Panc1 (cell line): Measurements from ENCODE around the gene TRPM6. TPM values are rescaled to one million over a fixed set of nuclear protein-coding genes. Genes with fewer than 3 reads are reported as not detected.

Experiments
- ATAC-seq: fragments of 200-7000 bp; cut with Tn5 transposase; 2 replicates; pipeline ENCODE4 v1.9.1; 2020; ENCODE audit warnings: mild to moderate bottlenecking, moderate library complexity
- BruUV-seq: library from RNA; stranded (reverse); fragments of 400-500 nt; replicated peaks from 2 replicates; lab custom pipeline; 2021; lab: Mats Ljungman, UMichigan
- CTCF ChIA-PET: fragments of 300-600 bp; sonication (Branson Sonifier 250); formaldehyde crosslinking; loops from one replicate; lab custom pipeline; 2022; ENCODE audit warnings: antibody characterized with exemption; lab: Charles Lee
- POLR2A ChIA-PET: fragments of 300-600 bp; sonication (Branson Sonifier 250); formaldehyde crosslinking; loops from one replicate; lab custom pipeline; 2022; ENCODE audit warnings: antibody characterized with exemption; lab: Charles Lee
- DNase-seq: peaks from one replicate; pipeline ENCODE4 v3.0.0-alpha.2; 2010; ENCODE audit warnings: low read depth, low spot score
- H3K27ac ChIP-seq: 2 replicates; pipeline ENCODE4 v1.5.1; 2011; ENCODE audit warnings: mild to moderate bottlenecking, low read length, inconsistent platforms
- H3K27me3 ChIP-seq: fragments of 200-500 bp; sonication (Bioruptor generic); 2 replicates; pipeline ENCODE4 v1.6.0; 2014; ENCODE audit warnings: low read length, inconsistent platforms; ENCODE audit not compliant: control insufficient read depth, insufficient read depth
- H3K36me3 ChIP-seq: fragments of 200-500 bp; sonication (Bioruptor generic); 2 replicates; pipeline ENCODE4 v1.5.1; 2014; ENCODE audit warnings: inconsistent platforms, mild to moderate bottlenecking, low read length, moderate library complexity; ENCODE audit not compliant: control insufficient read depth, insufficient read depth
- H3K4me1 ChIP-seq: 2 replicates; pipeline ENCODE4 v1.5.1; 2011; ENCODE audit warnings: inconsistent platforms, mild to moderate bottlenecking, low read length, moderate library complexity; ENCODE audit not compliant: control insufficient read depth, insufficient read depth
- H3K4me3 ChIP-seq, 2 experiments: 2 replicates each; pipeline ENCODE4 v1.5.1; 2011 to 2012; ENCODE audit warnings: low read depth in 2 of 2, low read length in 2 of 2, mild to moderate bottlenecking in 2 of 2, inconsistent platforms in 1 of 2, moderate library complexity in 1 of 2
- H3K9me3 ChIP-seq: fragments of 200-500 bp; sonication (Bioruptor generic); 2 replicates; pipeline ENCODE4 v1.5.1; 2014; ENCODE audit warnings: low read depth, mild to moderate bottlenecking, inconsistent platforms, low read length, moderate library complexity; ENCODE audit not compliant: control insufficient read depth, insufficient read depth
- POLR2AphosphoS5 ChIP-seq: IDR thresholded peaks from 2 replicates; pipeline ENCODE4 v1.6.1; 2012; ENCODE audit warnings: mild to moderate bottlenecking, low read depth, low read length, moderate library complexity
- SIN3A ChIP-seq: IDR thresholded peaks from 2 replicates; pipeline ENCODE4 v1.6.1; 2012; ENCODE audit warnings: low read depth, mild to moderate bottlenecking, low read length, moderate library complexity, borderline replicate concordance; ENCODE audit not compliant: insufficient read depth
- TCF7L2 ChIP-seq: IDR thresholded peaks from 2 replicates; pipeline ENCODE4 v1.6.1; 2011; ENCODE audit warnings: mild to moderate bottlenecking, low read depth, low read length, inconsistent platforms
- in situ Hi-C: cut with HindIII; loops from 2 replicates; pipeline ENCODE4 v1.10.0; 2016; ENCODE audit warnings: low sequenced_read_pairs, low pct_unique_long_range_greater_than_20kb
- intact Hi-C: fragments of 100-400 bp; cut with micrococcal nuclease; formaldehyde crosslinking; loops from one replicate; pipeline ENCODE4 v1.10.0; 2022; ENCODE audit not compliant: unreplicated experiment
- total RNA-seq: library from RNA; stranded (reverse); gene quantifications from one replicate; pipeline ENCODE4 v1.2.1, GENCODE V29; 2021; ENCODE audit not compliant: unreplicated experiment
- TF ChIP-seq, protein P1 (sequence below): fragments of 450-650 bp; IDR thresholded peaks from 2 replicates; pipeline ENCODE4 v1.5.1; 2017; ENCODE audit warnings: mild to moderate bottlenecking
- TF ChIP-seq, protein P2 (sequence below), 2 experiments: IDR thresholded peaks; 2 replicates each; pipeline ENCODE4 v1.6.1; 2011 to 2012; ENCODE audit warnings: low read depth in 2 of 2, control low read depth in 1 of 2, low read length in 1 of 2, mild to moderate bottlenecking in 1 of 2, moderate library complexity in 1 of 2; ENCODE audit not compliant: insufficient read depth in 1 of 2

TRPM6 gene
- total RNA-seq, 1 experiment from 2014 or later, result 0.05 TPM

DNA sequence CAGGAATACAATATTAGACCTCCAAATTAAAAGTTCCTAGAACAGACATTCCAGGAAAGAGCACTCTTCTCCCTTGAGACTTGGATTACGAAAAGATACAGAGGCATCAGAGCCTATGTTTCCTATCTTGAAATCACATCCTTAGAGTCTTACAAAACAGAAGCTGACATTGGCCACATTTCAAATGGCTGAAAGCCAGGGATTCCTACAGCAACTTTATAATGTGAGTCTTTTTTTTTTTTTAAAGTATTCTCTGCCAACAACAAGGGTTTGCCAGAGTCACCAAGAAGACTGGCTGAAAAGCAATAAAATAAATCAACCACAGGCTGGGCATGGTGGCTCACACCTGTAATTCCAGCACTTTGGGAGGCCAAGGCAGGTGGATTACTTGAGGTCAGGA is 63.1 kb downstream of the TRPM6 start:
- H3K4me3 ChIP-seq, result no peak overlapping the region
- H3K36me3 ChIP-seq, result no peaks in the 10 kb centered on the region
- DNase-seq (no peak), ATAC-seq (no peak)
- H3K27ac ChIP-seq, result no peak overlapping the region
- H3K9me3 ChIP-seq, result no peaks in the 10 kb centered on the region
- intact Hi-C loops (no loop called here), in situ Hi-C loops (no loop called here)
- no peaks in the 10 kb centered on the region for H3K4me1 ChIP-seq
- ChIA-PET CTCF (no interaction called here), POLR2A (no interaction called here)
- H3K27me3 ChIP-seq, result no peaks in the 10 kb centered on the region
- TF ChIP-seq, protein P1, sequence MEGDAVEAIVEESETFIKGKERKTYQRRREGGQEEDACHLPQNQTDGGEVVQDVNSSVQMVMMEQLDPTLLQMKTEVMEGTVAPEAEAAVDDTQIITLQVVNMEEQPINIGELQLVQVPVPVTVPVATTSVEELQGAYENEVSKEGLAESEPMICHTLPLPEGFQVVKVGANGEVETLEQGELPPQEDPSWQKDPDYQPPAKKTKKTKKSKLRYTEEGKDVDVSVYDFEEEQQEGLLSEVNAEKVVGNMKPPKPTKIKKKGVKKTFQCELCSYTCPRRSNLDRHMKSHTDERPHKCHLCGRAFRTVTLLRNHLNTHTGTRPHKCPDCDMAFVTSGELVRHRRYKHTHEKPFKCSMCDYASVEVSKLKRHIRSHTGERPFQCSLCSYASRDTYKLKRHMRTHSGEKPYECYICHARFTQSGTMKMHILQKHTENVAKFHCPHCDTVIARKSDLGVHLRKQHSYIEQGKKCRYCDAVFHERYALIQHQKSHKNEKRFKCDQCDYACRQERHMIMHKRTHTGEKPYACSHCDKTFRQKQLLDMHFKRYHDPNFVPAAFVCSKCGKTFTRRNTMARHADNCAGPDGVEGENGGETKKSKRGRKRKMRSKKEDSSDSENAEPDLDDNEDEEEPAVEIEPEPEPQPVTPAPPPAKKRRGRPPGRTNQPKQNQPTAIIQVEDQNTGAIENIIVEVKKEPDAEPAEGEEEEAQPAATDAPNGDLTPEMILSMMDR, result no peak
- no peak for TF ChIP-seq SIN3A
- TF ChIP-seq POLR2AphosphoS5, result no peak
- no peak for TF ChIP-seq TCF7L2
- TF ChIP-seq, protein P2, sequence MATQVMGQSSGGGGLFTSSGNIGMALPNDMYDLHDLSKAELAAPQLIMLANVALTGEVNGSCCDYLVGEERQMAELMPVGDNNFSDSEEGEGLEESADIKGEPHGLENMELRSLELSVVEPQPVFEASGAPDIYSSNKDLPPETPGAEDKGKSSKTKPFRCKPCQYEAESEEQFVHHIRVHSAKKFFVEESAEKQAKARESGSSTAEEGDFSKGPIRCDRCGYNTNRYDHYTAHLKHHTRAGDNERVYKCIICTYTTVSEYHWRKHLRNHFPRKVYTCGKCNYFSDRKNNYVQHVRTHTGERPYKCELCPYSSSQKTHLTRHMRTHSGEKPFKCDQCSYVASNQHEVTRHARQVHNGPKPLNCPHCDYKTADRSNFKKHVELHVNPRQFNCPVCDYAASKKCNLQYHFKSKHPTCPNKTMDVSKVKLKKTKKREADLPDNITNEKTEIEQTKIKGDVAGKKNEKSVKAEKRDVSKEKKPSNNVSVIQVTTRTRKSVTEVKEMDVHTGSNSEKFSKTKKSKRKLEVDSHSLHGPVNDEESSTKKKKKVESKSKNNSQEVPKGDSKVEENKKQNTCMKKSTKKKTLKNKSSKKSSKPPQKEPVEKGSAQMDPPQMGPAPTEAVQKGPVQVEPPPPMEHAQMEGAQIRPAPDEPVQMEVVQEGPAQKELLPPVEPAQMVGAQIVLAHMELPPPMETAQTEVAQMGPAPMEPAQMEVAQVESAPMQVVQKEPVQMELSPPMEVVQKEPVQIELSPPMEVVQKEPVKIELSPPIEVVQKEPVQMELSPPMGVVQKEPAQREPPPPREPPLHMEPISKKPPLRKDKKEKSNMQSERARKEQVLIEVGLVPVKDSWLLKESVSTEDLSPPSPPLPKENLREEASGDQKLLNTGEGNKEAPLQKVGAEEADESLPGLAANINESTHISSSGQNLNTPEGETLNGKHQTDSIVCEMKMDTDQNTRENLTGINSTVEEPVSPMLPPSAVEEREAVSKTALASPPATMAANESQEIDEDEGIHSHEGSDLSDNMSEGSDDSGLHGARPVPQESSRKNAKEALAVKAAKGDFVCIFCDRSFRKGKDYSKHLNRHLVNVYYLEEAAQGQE (IDR thresholded peaks at IDR 0.05; ENCODE audit: insufficient read depth in 1 of 2, low read depth in 2 of 2, low read length in 1 of 2), result no peak
- no TSS peak for BruUV-seq

DNA sequence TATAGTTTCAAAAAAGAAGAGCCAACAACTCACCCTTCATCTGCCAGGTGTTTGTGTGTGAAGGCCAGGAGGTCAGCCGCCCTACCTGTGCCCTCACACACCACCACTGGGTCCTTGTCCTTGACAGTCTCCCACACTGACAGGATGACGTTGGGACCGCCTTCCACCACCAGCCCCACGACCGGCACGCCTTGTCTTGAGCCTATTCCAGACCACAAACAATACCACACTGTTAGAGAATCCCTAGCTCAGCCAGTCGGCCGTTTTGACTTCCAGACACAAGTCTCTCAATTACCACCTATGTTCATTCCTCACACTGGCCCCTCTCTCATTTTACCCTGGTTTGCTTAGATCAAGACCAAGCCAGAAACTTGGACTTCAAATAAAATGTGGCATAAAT is 66.1 kb downstream of the TRPM6 start:
- in situ Hi-C loops (no loop called here), intact Hi-C loops (no loop called here)
- ChIA-PET POLR2A (no interaction called here), CTCF (interaction anchor here (0.6 kb wide), 1 partner anchor 13 kb away, joined by 3 read pairs; no protein-coding TSS in a partner anchor)
- DNase-seq, result no peak
- no peaks in the 10 kb centered on the region for H3K9me3 ChIP-seq
- no peak overlapping the region for H3K27ac ChIP-seq
- TF ChIP-seq, protein P2 (IDR thresholded peaks at IDR 0.05; ENCODE audit: insufficient read depth in 1 of 2, low read depth in 2 of 2, low read length in 1 of 2), result no peak
- TF ChIP-seq, protein P1, result no peak
- no peak for TF ChIP-seq SIN3A
- TF ChIP-seq TCF7L2, result no peak
- TF ChIP-seq POLR2AphosphoS5, result no peak
- ATAC-seq, result no peak
- no TSS peak for BruUV-seq
- H3K4me1 ChIP-seq, result no peaks in the 10 kb centered on the region
- no peaks in the 10 kb centered on the region for H3K36me3 ChIP-seq
- H3K4me3 ChIP-seq, result no peak overlapping the region
- no peaks in the 10 kb centered on the region for H3K27me3 ChIP-seq
